Raji (cell line): ENCODE results near the gene AP3M1.

Experiments used
- POLR2A ChIP-seq: IDR thresholded peaks from 2 replicates; pipeline ENCODE4 v1.6.1; 2011; ENCODE audit warnings: low read depth, low read length, control low read depth; ENCODE audit not compliant: insufficient read depth

Gene AP3M1

GRCh38 chr10:74078037-74078436 lies 72.6 kb downstream of the AP3M1 start:
- no peak for TF ChIP-seq POLR2A

- TF ChIP-seq POLR2A, result no peak
These were observed 73.2 kb downstream of the AP3M1 start for GRCh38 chr10:74077416-74077815.

GRCh38 chr10:74076961-74077360 lies 73.7 kb downstream of the AP3M1 start:
- TF ChIP-seq POLR2A, result no peak

- no peak for TF ChIP-seq POLR2A
These were observed 74.7 kb downstream of the AP3M1 start for GRCh38 chr10:74075906-74076305.

- TF ChIP-seq POLR2A, result no peak
These were observed 78.1 kb downstream of the AP3M1 start for GRCh38 chr10:74072503-74072902.

GRCh38 chr10:74071157-74071556 lies 79.5 kb downstream of the AP3M1 start:
- no peak for TF ChIP-seq POLR2A
